ENCODE data around the gene UMAD1.

The UMAD1 gene

DNA sequence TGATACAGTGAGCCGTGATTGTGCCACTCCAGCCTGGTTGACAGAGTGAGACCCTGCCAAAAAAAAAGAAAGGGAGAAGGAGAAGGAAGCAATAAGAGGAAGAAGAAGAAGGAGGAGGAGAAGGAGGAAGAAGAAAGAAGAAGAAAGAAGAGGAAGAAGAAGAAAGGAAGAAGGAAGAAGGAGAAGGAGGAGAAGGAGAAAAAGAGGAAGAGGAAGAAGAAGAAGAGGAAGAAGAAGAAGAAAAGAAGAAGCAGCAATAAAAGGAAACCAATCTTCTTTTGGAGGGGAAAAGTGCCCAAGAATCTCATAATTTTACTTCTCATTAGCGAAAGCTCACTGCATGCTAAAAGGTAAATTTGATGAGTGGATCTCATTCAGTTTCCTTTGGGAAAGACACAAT is 242.3 kb downstream of the UMAD1 start:
- DNase-seq (ENCODE audit: low read depth in 3 of 3): no peak

DNA sequence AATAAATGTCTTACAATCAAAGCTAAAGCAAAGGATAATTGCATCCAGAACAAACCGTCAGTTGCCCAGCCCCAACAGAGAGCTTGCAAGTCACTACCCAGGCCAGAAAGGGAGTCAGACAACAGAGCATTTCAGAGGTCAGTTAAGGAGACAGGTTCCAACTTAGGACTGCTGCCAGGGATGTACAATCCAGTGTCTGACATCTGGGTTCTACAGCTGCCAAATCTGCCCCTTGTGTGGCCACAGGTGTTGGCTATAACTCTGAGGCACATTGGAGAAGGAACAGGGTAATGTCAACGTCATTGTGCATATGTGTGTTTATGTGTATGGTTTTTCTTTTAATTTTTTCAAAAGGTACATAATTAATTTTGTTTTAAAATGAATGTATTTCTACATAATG is 242.8 kb downstream of the UMAD1 start:
- no peak for DNase-seq (ENCODE audit: low read depth in 3 of 3)

DNA sequence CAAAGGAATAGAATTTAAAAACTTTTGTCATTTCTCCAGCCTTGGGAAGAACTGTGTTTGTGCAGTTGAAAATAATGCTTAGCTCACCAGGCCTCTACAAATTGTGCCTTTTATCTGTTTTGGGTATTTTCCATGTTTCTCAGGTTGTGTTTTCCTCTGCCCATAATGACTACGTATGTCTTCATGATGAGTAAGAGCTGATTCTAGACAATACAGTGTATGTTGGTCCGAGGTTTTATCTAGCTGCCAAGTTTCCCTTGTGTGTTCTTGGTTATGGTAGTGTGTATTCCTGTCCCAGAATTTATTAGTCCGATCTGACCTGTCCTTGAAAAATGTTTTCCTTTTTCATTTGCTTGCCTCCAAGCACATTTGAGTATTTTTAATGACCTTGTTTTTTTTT is 244.3 kb downstream of the UMAD1 start:
- DNase-seq (ENCODE audit: low read depth in 3 of 3): no peak

DNA sequence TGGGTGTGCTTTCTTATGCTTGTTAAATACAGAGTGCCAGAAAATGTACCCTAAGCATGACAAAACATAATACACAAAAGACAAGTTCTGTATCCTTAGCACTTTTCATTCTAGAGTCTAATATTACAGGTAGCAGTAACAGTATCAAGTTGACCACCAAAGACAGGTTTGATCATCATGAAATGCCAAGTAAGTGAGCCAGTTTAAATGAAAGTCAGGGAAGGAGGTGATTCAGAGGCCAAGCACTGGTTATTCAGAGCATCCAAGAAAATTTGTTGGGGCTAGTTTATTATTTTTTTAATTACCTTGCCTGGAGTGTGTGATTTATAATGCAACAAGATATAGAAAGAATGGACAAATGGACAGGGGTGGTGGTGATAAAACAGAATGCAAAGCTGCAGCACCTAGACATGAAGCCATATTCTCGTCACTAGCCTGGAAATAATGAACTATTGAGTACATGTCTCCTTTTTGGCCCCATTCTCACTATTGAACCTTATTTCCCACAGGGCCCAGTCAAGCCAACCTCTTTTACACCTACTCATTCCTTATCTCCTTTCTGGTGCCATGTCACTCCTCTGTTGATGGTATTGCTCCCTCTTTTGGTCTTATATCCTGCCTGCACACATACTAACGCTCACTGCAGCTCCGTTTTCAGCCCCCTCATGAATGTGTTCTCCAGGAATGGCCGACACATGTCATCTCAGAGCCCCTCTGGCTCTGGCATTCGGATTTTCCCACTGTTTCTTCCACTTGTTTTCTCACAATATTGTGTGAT is 249.4 kb downstream of the UMAD1 start:
- DNase-seq (ENCODE audit: low read depth in 3 of 3): no peak

DNA sequence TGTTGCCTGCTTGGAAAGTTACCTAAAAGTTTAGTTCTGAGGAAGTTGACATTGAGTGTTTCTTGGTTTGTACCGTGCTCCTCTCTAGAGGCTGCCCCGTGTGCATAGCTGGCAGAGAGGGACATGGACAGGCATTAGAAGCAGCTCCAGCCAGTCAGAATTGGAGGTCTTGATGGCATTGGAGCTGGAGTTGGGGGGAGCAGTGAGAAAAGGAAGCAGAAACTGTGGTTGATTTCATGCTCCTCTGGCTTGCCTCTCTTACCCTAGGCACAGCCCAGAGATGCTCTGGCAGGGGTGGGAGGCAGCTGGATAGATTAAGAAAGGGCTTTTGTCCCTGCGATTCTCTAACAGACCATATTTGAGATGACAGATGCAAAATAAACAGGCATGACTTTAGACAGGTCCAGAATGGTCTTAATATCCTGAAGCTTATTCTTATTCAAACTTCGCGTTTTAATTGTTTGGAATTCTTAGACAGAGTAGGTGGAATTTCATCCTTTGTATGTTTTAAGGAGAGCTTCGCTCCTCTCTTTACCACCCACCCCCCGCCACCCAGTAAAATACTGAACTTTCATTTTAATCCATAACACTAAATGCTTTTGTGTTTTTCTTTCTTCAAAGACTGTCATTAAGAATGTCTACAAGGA is 254.6 kb downstream of the UMAD1 start:
- no peak for DNase-seq (ENCODE audit: low read depth in 3 of 3)

DNA sequence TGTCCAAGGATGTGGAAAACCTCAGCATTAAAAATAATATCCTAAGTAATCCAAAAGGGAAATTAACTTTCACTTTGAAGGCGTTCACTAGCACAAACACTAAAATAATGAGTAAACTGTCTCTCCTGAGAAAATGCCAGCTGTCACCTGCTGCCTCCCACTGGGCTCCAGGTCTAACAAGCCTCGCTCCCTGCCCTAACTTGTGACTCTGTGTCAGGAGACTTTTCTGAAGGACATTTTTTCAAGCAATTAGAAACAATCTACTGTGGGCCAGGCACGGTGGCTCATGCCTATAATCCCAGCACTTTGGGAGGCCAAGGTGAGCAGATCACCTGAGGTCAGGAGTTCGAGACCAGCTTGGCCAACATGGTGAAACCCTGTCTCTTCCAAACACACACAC is 255.2 kb downstream of the UMAD1 start:
- DNase-seq (ENCODE audit: low read depth in 3 of 3): no peak

DNA sequence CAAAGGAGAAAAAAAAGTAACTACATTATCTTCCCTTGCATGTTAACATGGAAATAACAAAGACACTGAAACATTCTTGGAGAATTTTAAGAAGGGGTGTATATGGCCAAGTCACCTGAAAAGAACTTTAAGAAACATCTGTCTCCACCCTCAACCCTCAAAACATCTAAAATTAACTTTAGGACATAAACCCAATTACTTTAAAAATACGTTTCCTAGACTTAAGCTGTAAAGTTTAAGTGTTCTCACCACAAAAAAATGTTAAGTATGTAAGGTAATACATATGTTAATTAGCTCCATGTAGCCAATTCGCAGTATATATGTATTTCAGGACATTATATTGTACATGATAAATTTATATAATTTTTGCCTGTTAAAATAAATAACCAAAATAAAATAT is 257.0 kb downstream of the UMAD1 start:
- no peak for DNase-seq (ENCODE audit: low read depth in 3 of 3)

DNA sequence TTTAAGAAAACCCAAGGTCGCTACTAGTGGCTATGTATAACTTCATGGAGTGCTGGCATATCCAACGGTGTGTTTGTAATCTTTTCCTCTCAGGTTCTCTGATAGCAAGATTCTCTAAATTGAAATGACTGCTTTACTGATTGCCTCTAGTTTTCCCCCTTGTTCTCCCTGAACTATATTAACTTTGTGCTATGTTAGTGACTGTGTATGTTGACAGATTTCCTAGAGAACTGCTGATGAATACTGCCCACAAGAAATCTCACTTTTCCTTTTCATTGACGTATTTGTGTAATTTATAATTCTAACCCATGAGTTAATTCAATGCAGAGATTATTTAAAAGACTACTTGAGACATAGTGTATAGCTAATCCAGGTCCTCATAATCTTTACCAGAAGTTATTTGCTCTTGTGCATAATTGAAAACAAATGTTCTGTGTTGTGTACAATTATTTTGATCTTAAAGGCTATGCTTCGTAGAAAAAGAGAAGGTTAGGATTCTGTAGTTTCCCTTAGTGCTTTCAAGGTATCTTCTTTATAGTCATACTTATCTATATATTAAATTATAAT is 257.5 kb downstream of the UMAD1 start:
- DNase-seq (ENCODE audit: low read depth in 3 of 3): no peak

DNA sequence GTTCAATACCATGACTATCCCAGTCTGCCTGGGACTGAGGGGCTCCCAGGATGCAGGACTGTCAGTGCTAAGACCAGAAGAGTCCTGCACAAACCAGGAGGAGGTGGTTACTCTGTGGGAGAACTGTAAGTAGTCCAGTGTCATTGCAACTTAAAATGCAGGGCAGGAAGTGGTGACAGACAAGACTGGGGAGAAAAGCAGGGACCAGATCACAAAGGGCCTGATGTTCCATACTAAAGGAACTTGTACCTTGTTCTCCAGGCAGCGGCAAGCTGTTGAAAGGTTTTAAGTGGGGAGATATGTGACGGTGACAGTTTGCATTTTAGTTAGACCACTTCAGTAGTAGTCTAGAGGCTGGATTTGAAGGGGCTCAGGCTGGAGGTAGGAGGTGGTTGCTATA is 262.3 kb downstream of the UMAD1 start:
- no peak for DNase-seq (ENCODE audit: low read depth in 3 of 3)

DNA sequence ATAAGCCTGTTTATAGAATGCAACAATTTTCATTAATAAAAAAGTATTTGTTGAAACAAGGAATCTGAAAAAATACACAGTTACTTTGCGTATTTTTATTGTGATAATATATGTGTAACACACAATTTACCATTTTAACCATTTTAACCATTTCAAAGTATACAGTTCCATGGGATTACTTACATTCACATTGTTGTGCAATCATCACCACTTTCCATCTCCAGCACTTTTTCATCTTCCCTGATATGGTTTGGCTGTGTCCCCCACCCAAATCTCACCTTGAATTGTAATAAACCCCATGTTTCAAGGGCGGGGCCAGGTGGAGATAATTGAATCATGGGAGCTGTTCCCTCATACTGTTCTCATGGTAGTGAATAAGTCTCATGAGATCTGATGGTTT is 266.8 kb downstream of the UMAD1 start:
- no peak for DNase-seq (ENCODE audit: low read depth in 3 of 3)

DNA sequence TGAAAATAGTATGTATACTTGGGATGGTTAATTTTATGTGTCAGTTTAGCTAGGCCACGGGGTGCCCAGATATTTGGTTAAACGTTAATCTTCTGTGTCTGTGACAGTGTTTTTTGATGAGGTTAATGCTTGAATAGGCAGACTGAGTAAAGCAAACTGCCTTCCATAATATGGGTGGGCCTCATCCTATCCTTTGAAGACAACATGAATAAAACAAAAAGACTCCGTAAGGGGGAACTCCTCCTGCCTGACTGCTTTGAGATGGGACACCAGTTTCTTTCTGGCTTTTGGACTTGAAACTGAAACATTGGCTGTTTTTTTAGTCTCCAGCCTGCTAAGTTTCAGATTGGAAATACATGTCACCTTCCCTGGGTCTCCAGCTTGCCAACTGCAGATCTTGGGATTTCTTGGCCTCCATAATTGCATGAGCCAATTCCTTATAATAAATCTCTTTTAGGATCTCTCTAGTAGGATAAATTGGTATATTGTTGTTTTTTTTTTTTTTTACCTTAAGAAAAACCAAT is 268.1 kb downstream of the UMAD1 start:
- no peak for DNase-seq (ENCODE audit: low read depth in 3 of 3)

DNA sequence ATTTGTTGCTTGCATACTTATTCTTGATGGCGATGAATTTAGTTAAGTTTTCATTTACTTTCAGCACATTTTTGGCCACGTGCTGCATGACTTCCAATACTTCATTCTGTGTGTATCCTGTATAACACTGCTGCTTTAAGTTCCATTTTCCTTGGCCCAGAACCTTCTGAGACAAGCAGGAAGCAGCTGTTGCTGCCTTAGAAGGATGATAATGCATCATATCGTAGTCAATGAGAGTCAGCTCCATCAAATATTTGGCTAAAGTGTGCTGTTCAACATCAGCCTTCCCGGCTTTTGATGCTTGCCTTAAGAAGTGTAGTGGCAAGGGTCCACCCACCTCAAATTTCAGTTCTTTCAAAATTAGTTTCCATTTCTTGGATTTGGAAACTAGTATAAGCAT is 268.8 kb downstream of the UMAD1 start:
- DNase-seq (ENCODE audit: low read depth in 3 of 3): no peak

DNA sequence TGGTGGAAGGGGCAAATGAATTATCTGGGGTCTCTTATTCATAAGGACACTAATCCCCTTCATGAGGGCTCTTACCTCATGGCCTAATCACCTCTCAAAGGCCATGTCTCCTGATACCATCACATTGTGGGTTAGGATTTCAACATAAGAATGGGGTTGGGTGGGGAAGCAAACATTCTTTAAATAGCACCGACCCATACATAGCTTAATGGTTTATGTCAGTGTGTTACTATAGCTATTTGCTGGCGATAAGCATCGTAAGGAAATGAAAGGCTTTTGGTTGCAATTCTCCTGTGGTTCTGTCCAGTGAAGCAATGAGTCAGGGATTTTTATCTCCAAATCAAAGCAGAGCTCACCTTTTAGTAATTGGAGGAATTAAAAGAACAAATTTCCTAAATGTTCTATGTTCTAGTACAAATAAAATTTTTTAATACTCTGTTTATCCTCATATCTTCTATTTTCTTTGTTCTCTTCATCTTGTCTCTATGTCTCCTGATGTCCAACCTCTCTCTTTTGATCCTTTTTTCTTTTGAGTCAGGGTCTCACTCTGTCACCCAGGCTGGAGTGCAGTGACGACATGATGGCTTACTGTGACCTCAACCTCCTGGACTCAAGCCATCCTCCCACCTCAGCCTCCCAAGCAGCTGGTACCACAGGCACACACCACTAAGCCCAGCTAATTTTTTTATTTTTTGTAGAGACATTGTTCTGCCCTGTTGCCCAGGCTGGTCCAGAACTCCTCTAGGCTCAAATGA is 271.0 kb downstream of the UMAD1 start:
- DNase-seq (ENCODE audit: low read depth in 3 of 3): no peak

DNA sequence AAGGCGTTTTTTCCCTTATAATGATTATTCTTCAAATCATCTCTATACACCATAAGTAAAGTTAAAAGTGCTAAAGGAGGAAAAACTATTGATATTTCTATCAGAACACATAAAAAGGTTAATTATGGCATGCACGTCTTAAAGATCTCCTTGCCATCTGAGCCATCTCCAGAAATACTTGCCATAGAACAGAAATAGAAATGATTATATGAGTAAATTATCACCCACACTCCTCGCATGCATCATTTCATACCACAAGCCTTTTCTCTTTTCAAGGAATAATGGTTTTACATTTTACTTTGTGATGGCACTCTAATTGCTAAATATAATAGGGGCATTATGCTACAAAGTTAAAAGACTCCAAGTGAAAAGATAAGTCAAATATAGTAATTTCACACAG is 272.4 kb downstream of the UMAD1 start:
- DNase-seq (ENCODE audit: low read depth in 3 of 3): no peak

DNA sequence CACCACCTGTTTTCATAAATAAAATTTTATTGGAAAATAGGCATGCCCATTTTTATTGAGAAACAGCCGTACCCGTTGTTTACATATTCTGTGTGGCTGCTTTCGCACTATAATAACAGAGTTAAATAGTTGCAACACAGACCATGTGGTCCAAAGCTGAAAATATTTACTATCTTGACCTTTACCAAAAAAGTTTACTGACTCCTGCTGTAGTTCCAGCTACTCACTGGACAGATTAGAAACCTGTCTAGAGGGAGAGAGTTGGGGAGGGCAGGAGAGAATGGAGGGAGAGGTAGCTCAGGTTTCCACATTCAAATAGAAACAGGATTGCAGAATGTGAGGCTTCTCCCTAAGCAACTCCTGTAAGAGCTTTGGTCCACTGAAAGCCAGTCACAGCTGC is 273.0 kb downstream of the UMAD1 start:
- no peak for DNase-seq (ENCODE audit: low read depth in 3 of 3)

DNA sequence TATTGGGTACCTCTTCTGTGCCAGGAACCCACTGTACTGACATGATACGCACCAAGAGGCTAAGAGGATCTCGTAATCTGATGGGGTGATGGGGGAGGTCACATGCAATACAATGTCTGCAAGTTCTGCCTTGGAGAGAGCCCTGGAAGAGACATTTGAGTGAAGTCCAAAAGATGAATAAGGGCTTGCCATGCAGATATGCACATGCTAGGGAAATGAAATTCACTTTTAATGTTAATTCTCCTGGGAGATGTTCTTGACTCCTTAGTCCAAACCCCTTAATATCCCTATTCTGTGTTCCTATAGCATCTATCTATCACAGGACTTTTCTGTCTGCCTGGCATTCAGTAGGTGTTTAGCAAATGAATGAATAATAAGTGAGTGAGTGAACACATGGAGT is 274.0 kb downstream of the UMAD1 start:
- DNase-seq (ENCODE audit: low read depth in 3 of 3): no peak

DNA sequence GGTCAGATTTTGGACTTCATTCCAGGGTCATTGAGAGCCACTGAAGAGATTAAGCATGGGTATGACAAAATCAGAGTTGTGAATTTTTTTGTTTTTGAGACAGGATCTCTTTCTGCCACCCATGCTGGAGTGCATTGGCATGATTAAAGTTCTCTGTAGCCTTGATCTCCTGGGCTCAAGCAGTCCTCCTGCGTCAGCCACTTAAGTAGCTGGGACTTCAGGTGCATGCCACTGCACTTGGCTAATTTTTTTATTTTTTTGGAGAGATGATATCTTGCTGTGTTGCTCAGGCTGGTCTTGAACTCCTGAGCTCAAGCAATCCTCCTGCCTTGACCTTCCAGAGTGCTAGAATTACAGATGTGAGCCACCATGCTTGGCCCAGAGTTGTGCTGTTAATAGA is 275.5 kb downstream of the UMAD1 start:
- DNase-seq (ENCODE audit: low read depth in 3 of 3): no peak

DNA sequence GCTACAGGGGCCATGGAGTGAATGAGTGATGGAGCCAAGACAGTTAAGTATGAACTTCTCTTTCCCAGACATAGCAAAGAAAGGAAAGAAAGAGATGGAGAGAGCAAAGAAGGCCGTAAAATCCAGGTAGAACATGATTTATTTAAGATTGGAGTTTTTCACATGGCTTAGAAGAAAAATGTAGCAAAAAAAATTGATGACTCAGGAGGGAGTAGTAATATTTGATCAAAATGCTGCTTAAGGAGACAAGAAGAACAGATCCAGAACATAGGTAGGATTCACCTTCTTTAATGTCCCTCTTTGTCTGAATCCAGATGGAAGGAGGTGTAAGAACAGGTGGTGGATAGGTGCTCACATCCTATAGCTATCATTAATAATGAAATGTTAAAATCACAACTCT is 277.0 kb downstream of the UMAD1 start:
- DNase-seq (ENCODE audit: low read depth in 3 of 3): no peak

DNA sequence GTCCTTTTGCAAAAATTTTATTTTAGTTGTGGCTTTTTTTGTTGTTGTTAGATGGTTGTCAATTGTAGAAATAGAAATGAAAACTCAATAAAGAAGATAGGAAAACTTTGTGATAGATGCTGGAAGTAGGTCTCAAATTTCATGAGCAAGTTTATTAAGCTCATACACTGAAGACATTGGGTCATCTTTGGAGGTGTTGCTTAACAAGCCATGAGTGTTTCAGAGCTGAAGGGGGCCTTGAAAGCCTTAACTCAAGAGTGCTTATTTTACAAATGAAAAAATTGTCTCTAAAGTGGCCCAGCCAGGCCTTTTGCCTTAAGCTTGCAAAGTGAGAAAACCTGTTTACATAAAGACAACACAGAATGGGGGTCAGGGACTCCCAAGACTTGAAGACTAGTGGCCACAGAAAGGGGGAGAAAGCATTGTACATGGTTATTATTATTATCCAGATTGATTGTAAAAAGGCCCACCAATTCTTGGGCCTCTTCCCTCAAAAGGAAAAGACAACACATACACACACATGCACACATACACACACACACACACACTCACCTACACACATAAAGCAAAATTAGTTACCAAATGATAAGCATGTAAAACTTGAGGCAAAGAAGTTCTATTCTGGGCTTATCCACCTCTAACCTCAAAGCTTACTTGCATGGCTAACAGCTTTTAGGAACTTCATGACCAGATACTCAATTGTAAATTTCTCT is 278.3 kb downstream of the UMAD1 start:
- no peak for DNase-seq (ENCODE audit: low read depth in 3 of 3)

DNA sequence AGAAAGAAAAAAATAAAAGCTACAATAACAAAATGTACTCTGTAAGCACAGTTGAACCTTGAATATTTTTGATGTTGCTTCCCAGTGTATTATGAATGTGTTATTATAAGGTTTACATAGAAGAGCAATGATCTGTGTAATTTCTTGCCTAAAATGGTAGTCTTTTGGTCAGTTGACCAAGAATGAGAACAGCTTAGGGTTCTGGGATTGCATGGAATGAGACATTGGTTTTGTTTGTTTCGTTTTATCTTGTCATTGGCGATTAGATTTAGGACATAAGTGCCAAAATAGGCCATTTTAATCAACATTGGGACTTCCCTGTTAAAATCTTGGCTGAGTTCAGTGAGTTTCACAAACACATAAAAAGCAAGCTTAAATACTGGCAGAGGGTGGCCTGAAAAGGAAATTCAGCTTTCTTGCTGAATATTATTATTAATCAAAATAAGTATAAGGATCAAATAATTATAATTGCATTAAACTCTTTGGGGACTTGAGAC is 278.9 kb downstream of the UMAD1 start:
- DNase-seq (ENCODE audit: low read depth in 3 of 3): no peak

DNA sequence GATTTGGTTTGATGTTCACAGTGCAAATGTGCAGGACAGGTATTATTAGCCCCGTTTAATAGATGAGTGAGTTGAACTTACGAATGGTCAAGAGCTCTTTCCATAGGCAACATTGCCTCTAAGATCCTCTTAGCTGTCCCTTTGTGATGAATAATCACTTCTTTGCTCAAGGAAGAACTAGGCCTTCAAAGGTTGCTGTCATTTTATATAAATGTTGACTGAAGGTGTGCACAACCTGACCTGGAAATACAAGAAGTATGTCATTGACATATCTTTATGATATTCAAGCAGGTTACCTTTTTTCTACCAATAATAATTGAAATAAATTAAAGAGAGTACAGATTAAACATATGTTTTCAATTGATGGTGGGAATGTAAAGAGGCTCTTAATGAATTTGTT is 279.5 kb downstream of the UMAD1 start:
- DNase-seq (ENCODE audit: low read depth in 3 of 3): no peak

DNA sequence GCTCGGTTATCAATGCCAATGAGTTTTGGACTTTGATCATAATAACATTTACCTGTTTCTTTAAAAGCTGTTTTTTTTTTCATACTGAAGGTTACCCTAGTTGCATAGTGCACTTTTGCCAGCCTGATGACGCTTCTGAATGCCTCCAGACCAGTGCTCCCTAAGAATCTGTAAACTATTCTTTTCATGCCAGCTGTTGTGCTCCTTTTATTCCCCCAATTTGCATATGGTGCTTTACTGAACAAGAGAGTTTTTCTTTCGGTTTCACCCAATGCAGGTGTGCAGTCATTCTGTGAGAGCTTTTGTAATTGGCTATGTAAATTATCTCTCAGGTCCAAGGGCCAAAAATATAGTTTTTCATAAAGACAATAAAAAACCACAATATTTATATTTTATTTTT is 279.9 kb downstream of the UMAD1 start:
- no peak for DNase-seq (ENCODE audit: low read depth in 3 of 3)
